Activated T-helper 1 cell treated with anti-CD3 and anti-CD28 coated beads, Interleukin-12 subunit alpha, Interleukin-12 subunit beta, Interleukin-2, Interleukin-4 antibody, amounts not matched to agents 30 ng/mL and 10 ng/mL and 1 ng/mL, durations not matched to agents 14 hours and 24 hours and 36 hours (primary cell): ENCODE results near the gene DAB1. TPM values are rescaled to one million over a fixed set of nuclear protein-coding genes. Genes with fewer than 3 reads are reported as not detected.

Experiments
- DNase-seq: peaks from one replicate; pipeline ENCODE4 v3.0.0; 2021; ENCODE audit warnings: low spot score
- H3K27ac Mint-ChIP-seq: one replicate; pipeline ENCODE4 v1.8.0; 2021; ENCODE audit warnings: mild to moderate bottlenecking, mixed read lengths
- H3K27me3 Mint-ChIP-seq: one replicate; pipeline ENCODE4 v1.8.0; 2022; ENCODE audit warnings: mild to moderate bottlenecking, moderate library complexity, mixed read lengths; ENCODE audit not compliant: insufficient read depth
- H3K36me3 Mint-ChIP-seq: one replicate; pipeline ENCODE4 v1.8.0; 2021; ENCODE audit warnings: low read depth, mixed read lengths
- H3K4me1 Mint-ChIP-seq: one replicate; pipeline ENCODE4 v1.8.0; 2021; ENCODE audit warnings: low read depth, mixed read lengths
- H3K4me3 Mint-ChIP-seq: one replicate; pipeline ENCODE4 v1.8.0; 2021; ENCODE audit warnings: mild to moderate bottlenecking, moderate library complexity, mixed read lengths
- H3K9me3 Mint-ChIP-seq: one replicate; pipeline ENCODE4 v1.8.0; 2021; ENCODE audit warnings: mixed read lengths
- intact Hi-C: fragments of 100-400 bp; cut with micrococcal nuclease; formaldehyde crosslinking; loops from one replicate; pipeline ENCODE4 v1.15.1; 2024
- total RNA-seq: library from RNA; stranded (reverse); gene quantifications from 2 replicates; pipeline ENCODE4 v1.2.3, GENCODE V29; 2022

The DAB1 gene
- total RNA-seq, 1 donor from 2014 or later = not detected

DNA sequence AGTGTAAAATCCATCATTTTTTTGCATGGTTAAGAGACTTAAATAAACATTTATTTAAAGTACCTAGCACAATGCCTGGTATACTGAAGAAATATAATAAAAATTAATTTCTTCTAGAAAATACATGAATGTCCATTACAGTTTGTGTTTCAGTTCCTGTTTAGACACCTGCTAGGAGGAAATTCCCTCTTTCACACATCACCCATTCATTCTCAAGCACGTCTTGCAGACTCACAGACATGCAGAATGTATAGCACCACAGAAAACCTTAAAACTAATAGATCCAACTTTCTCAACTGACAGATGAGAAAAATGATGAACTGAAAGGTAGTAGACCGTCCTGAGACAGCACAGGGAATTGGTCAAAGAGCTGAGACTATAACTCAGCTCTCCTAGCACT, 285.9 kb downstream of the DAB1 start:
- Mint-ChIP-seq H3K36me3 (no peaks in the 10 kb centered on the region), H3K9me3 (no peaks in the 10 kb centered on the region), H3K4me1 (no peaks in the 10 kb centered on the region), H3K27me3 (no peaks in the 10 kb centered on the region), H3K4me3 (no peak overlapping the region), H3K27ac (no peak overlapping the region)
- intact Hi-C loops = no loop called here
- no peak for DNase-seq

DNA sequence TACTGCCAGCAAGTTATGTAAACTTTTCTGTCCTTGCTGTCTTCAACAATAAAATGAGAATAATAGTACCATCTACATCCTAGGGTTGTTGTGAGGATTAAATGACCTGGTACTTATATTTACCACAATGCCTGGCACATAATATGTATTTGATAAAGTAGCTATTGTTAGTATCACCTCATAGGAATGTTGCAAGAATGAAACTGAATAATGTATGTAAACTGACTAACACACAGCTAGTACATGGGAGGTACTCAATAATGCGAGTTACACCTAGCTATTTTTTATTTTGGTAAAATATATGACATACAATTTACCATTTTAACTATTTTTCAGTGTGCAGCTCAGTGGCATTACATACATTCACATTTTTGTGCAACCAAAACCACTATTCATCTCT, 289.1 kb downstream of the DAB1 start:
- no peak overlapping the region for H3K27ac Mint-ChIP-seq
- H3K27me3 Mint-ChIP-seq = no peaks in the 10 kb centered on the region
- intact Hi-C loops = no loop called here
- DNase-seq = no peak
- H3K9me3 Mint-ChIP-seq = no peaks in the 10 kb centered on the region
- no peaks in the 10 kb centered on the region for H3K36me3 Mint-ChIP-seq
- no peak overlapping the region for H3K4me3 Mint-ChIP-seq
- no peaks in the 10 kb centered on the region for H3K4me1 Mint-ChIP-seq

DNA sequence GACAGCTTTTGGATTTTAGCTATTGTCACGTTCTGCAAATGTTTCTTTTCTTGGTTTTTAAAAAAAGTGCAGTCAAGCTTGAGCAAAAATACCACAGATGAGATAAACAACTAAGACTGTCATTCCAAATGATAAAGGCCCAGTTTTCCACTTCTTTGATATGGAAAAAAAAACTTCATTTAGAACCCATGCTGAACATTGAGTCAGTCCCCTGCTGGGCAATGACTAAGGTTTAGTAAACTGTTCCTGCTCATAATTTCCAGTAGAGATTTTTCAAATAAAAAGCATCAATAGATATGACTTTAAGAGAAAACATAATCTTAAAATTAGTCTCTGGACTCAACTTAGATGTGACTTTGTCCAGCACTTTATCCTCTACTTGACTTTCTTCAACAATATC, 290.2 kb downstream of the DAB1 start:
- Mint-ChIP-seq H3K36me3 (no peaks in the 10 kb centered on the region), H3K27me3 (no peaks in the 10 kb centered on the region), H3K9me3 (no peaks in the 10 kb centered on the region), H3K4me3 (no peak overlapping the region), H3K4me1 (no peaks in the 10 kb centered on the region), H3K27ac (no peak overlapping the region)
- DNase-seq = no peak
- intact Hi-C loops = no loop called here

- intact Hi-C loops = no loop called here
- Mint-ChIP-seq H3K27ac (no peak overlapping the region), H3K4me1 (no peaks in the 10 kb centered on the region), H3K4me3 (no peak overlapping the region), H3K9me3 (no peaks in the 10 kb centered on the region), H3K27me3 (no peaks in the 10 kb centered on the region), H3K36me3 (no peaks in the 10 kb centered on the region)
- no peak for DNase-seq
Measured at GRCh38 chr1:57132993-57133622, 290.8 kb downstream of the DAB1 start.

DNA sequence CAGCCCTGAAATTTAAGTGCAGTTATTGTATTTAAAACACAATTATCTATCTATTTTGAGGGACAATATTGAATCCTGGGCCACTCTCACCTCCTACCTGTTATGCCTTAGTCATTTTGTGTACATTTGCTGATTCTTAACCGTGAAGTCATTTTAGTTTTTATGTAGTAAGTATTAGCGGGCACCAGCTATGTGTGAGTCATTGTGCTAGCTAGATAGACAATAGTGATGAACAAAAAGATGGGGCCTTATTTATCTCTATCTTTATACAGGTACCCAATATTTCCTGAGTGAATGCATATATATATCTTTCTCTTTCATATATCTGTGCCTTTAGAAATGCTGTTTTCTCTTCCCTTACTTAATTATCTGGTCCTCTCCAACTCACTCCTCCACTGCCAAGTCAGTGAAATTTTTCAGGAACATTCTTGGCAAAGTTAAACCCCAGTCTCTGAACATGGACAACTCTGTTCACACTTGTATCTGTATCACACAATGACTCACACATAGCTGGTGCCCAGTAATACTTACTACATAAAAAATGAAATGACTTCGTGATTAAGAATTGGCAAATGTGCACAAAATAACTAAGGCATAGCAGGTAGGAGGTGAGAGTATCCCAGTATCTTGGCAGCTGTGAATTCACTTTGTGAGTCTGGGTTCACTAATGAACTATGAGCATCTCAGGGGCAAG, 292.0 kb downstream of the DAB1 start:
- no peaks in the 10 kb centered on the region for H3K4me1 Mint-ChIP-seq
- H3K4me3 Mint-ChIP-seq = no peak overlapping the region
- no peak for DNase-seq
- no peaks in the 10 kb centered on the region for H3K27me3 Mint-ChIP-seq
- no peaks in the 10 kb centered on the region for H3K9me3 Mint-ChIP-seq
- no peak overlapping the region for H3K27ac Mint-ChIP-seq
- H3K36me3 Mint-ChIP-seq = no peaks in the 10 kb centered on the region
- intact Hi-C loops = no loop called here

DNA sequence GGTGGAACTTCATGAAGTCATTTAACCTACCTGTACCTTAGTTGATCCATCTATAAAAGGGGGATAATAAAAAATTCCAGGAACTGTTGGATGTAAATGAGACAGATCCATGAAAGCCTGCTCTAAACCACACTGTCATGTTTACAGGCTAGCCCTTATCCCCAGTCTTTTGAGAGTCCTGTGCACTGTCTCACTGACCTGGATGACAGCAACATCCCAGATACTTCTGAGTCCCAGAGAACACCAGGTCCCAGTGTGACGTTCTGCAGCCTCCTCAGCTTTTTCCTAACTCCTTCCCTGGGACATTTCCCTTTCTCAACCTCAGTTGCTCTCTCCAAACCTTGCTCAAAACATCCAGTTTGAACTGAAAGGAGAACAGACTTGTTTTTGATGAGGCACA, 292.6 kb downstream of the DAB1 start:
- no peak for DNase-seq
- Mint-ChIP-seq H3K36me3 (no peaks in the 10 kb centered on the region), H3K27ac (no peak overlapping the region), H3K9me3 (no peaks in the 10 kb centered on the region), H3K4me1 (no peaks in the 10 kb centered on the region), H3K4me3 (no peak overlapping the region), H3K27me3 (no peaks in the 10 kb centered on the region)
- intact Hi-C loops = no loop called here

DNA sequence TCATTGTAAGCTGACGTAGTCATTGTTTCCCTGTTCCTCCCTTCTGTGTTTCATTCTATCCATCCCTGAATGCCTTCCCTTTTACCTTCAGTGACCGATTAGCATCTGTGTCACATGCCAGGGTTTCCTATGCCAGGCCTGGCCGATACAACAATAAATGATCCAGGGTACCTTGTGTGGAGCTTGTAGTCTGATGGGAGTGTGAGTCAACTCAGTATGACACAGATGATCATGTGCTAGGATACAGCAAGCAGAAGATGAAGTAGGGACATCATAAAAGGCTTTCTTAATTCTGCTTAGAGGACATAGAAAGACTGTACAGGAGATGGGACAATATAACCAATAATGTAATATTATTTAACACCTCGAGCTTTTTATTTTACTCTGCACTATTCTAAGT, 294.0 kb downstream of the DAB1 start:
- Mint-ChIP-seq H3K4me3 (no peak overlapping the region), H3K4me1 (no peaks in the 10 kb centered on the region), H3K9me3 (no peaks in the 10 kb centered on the region), H3K27ac (no peak overlapping the region), H3K27me3 (peaks cover 1% of the 10 kb centered on the region), H3K36me3 (no peaks in the 10 kb centered on the region)
- DNase-seq = no peak
- intact Hi-C loops = no loop called here

GRCh38 chr1:57127976-57128375, 295.9 kb downstream of the DAB1 start:
- intact Hi-C loops = no loop called here
- no peak for DNase-seq
- Mint-ChIP-seq H3K36me3 (no peaks in the 10 kb centered on the region), H3K27me3 (peaks cover 1% of the 10 kb centered on the region), H3K4me1 (no peaks in the 10 kb centered on the region), H3K4me3 (no peak overlapping the region), H3K27ac (no peak overlapping the region), H3K9me3 (no peaks in the 10 kb centered on the region)

DNA sequence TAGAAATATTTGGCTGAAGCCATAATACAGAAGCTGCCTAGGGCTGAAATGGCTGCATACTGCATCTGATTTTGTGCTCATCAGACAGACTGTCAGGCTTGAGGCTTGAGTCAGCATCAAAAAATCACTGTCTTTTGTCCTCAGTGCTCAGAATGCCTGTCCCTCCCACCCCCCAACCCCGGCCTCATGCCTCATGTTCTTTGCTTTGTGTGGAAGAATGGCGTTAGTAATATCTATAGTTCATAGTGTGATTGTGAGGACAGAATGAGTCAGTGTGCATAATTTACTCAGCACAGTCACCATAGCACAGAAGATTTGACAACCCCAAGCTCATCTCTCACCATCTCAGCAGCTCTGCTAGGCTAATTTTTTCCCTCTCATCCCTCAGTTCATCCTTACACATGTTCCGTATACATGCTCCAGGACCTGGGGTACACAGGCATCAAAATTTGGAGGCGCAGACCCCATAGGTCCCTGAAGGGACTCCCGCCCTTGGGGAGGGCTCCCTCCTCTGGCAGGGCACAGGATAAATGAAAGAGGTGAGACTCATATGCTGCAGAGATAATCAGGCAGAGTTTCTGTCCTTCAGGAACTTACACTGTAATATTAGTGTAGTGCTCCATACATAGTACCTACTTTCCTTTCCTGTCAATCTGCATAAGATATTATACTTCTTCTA, 299.0 kb downstream of the DAB1 start:
- H3K36me3 Mint-ChIP-seq = no peaks in the 10 kb centered on the region
- H3K9me3 Mint-ChIP-seq = no peaks in the 10 kb centered on the region
- no peaks in the 10 kb centered on the region for H3K4me1 Mint-ChIP-seq
- intact Hi-C loops = no loop called here
- no peak for DNase-seq
- no peak overlapping the region for H3K27ac Mint-ChIP-seq
- no peak overlapping the region for H3K4me3 Mint-ChIP-seq
- peaks cover 4% of the 10 kb centered on the region for H3K27me3 Mint-ChIP-seq

- Mint-ChIP-seq H3K36me3 (no peaks in the 10 kb centered on the region), H3K4me3 (no peak overlapping the region), H3K9me3 (no peaks in the 10 kb centered on the region), H3K27me3 (peaks cover 4% of the 10 kb centered on the region), H3K4me1 (no peaks in the 10 kb centered on the region), H3K27ac (no peak overlapping the region)
- intact Hi-C loops = no loop called here
- no peak for DNase-seq
Measured at GRCh38 chr1:57124170-57124569, 299.7 kb downstream of the DAB1 start.

- Mint-ChIP-seq H3K36me3 (no peaks in the 10 kb centered on the region), H3K27me3 (peaks cover 4% of the 10 kb centered on the region), H3K9me3 (no peaks in the 10 kb centered on the region), H3K27ac (no peak overlapping the region), H3K4me1 (no peaks in the 10 kb centered on the region), H3K4me3 (no peak overlapping the region)
- intact Hi-C loops = no loop called here
- no peak for DNase-seq
Measured at GRCh38 chr1:57122031-57122430, 301.8 kb downstream of the DAB1 start.

- intact Hi-C loops = no loop called here
- peaks cover 2% of the 10 kb centered on the region for H3K27me3 Mint-ChIP-seq
- H3K27ac Mint-ChIP-seq = no peak overlapping the region
- H3K9me3 Mint-ChIP-seq = no peaks in the 10 kb centered on the region
- H3K4me3 Mint-ChIP-seq = no peak overlapping the region
- H3K4me1 Mint-ChIP-seq = no peaks in the 10 kb centered on the region
- no peak for DNase-seq
- H3K36me3 Mint-ChIP-seq = no peaks in the 10 kb centered on the region
Measured at GRCh38 chr1:57118948-57119603, 304.8 kb downstream of the DAB1 start.

DNA sequence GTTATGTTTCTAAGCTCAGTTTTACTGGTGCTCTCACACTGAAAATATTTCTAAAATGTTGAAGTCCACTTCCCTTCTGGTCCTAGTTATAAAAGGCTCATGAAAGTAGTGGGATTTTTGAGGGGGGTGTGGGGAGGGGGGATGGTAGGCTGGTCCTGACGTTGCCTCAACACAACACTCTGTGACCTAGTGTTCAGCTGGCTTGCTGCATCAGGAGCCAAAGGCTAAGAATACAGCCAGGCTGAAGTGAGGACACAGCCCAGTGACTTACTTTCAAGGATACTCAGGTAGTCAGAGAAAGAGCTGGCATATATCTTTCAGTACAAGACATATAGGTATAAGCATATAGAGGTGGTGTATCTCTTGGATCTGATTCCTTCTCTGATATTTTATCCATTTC, 306.1 kb downstream of the DAB1 start:
- no peaks in the 10 kb centered on the region for H3K9me3 Mint-ChIP-seq
- H3K27me3 Mint-ChIP-seq = peaks cover 2% of the 10 kb centered on the region
- H3K27ac Mint-ChIP-seq = no peak overlapping the region
- H3K4me3 Mint-ChIP-seq = no peak overlapping the region
- H3K36me3 Mint-ChIP-seq = no peaks in the 10 kb centered on the region
- no peak for DNase-seq
- intact Hi-C loops = no loop called here
- H3K4me1 Mint-ChIP-seq = no peaks in the 10 kb centered on the region
